ENCODE measurements around the gene ARHGEF25.

GRCh38 chr12:57625261-57626032, 14.2 kb downstream of the ARHGEF25 start:
- TF ChIP-seq CTCF (IDR thresholded peaks at IDR 0.05) (no peak), POLR2AphosphoS5 (IDR thresholded peaks at IDR 0.05) (no peak), POLR2A (IDR thresholded peaks at IDR 0.05) (no peak), EP300 (IDR thresholded peaks at IDR 0.05) (no peak)

Data from upper lobe of left lung (tissue), 4 donors.